GM23338 (cell line): Measurements from ENCODE around the gene GAK. TPM values are rescaled to one million over a fixed set of nuclear protein-coding genes. Genes with fewer than 3 reads are reported as not detected.

Source experiments
- ATAC-seq: fragments of 200-7000 bp; cut with Tn5 transposase; 3 replicates; pipeline ENCODE4 v1.9.1; 2020
- DNase-seq: peaks from one replicate; pipeline ENCODE4 v3.0.0-alpha.2; 2015; ENCODE audit warnings: low spot score
- H2AFZ ChIP-seq: fragments of 200-600 bp; sonication (generic); 2 replicates; pipeline ENCODE4 v1.8.0; 2016; ENCODE audit warnings: antibody characterized with exemption, mild to moderate bottlenecking, moderate library complexity
- H3F3A ChIP-seq: fragments of 200-600 bp; sonication (generic); replicated peaks from 2 replicates; pipeline ENCODE4 v1.8.0; 2017; ENCODE audit warnings: antibody characterized with exemption, mixed run types, low read depth
- H3K27ac ChIP-seq: fragments of 200-600 bp; sonication (generic); 2 replicates; pipeline ENCODE4 v1.6.1; 2016; ENCODE audit warnings: low read depth
- H3K27me3 ChIP-seq: fragments of 200-600 bp; sonication (generic); 2 replicates; pipeline ENCODE4 v1.8.0; 2016; ENCODE audit warnings: mild to moderate bottlenecking, mixed run types, moderate library complexity; ENCODE audit not compliant: insufficient read depth
- H3K36me3 ChIP-seq: fragments of 200-600 bp; sonication (generic); 2 replicates; pipeline ENCODE4 v1.8.0; 2016; ENCODE audit warnings: mild to moderate bottlenecking; ENCODE audit not compliant: insufficient read depth
- H3K4me1 ChIP-seq: fragments of 200-600 bp; sonication (generic); 2 replicates; pipeline ENCODE4 v1.8.0; 2016; ENCODE audit warnings: mild to moderate bottlenecking, moderate library complexity; ENCODE audit not compliant: insufficient read depth
- H3K4me2 ChIP-seq: fragments of 200-600 bp; sonication (generic); 2 replicates; pipeline ENCODE4 v1.7.1; 2017; ENCODE audit warnings: mixed run types
- H3K4me3 ChIP-seq: fragments of 200-600 bp; sonication (generic); 2 replicates; pipeline ENCODE4 v1.6.1; 2016; ENCODE audit warnings: mixed run types
- H3K79me2 ChIP-seq: fragments of 200-600 bp; sonication (generic); replicated peaks from 2 replicates; pipeline ENCODE4 v1.8.0; 2017; ENCODE audit warnings: mild to moderate bottlenecking; ENCODE audit not compliant: insufficient read depth
- H3K9me2 ChIP-seq: fragments of 200-600 bp; sonication (generic); 2 replicates; pipeline ENCODE4 v1.8.0; 2017; ENCODE audit not compliant: insufficient read depth
- H4K20me1 ChIP-seq: fragments of 200-600 bp; sonication (generic); replicated peaks from 2 replicates; pipeline ENCODE4 v1.8.0; 2017; ENCODE audit warnings: mild to moderate bottlenecking; ENCODE audit not compliant: insufficient read depth
- H3K27ac Mint-ChIP-seq: 2 replicates; pipeline ENCODE4 v1.8.0; 2020; ENCODE audit warnings: inconsistent platforms, mild to moderate bottlenecking, moderate library complexity, mixed read lengths
- H3K27me3 Mint-ChIP-seq: 3 replicates; pipeline ENCODE4 v1.8.0; 2022; ENCODE audit warnings: low read depth, mild to moderate bottlenecking, moderate library complexity, mixed read lengths, inconsistent platforms; ENCODE audit not compliant: insufficient read depth, poor library complexity
- H3K36me3 Mint-ChIP-seq: 3 replicates; pipeline ENCODE4 v1.8.0; 2021; ENCODE audit warnings: low read depth, mild to moderate bottlenecking, inconsistent platforms, moderate library complexity, mixed read lengths
- H3K4me1 Mint-ChIP-seq: 3 replicates; pipeline ENCODE4 v1.8.0; 2020; ENCODE audit warnings: mild to moderate bottlenecking, inconsistent platforms, mixed read lengths
- H3K4me3 Mint-ChIP-seq: 3 replicates; pipeline ENCODE4 v1.8.0; 2021; ENCODE audit warnings: moderate library complexity, mild to moderate bottlenecking, inconsistent platforms, mixed read lengths
- H3K9me3 Mint-ChIP-seq: 3 replicates; pipeline ENCODE4 v1.8.0; 2020; ENCODE audit warnings: moderate library complexity, mild to moderate bottlenecking, inconsistent platforms, mixed read lengths
- CREB1 ChIP-seq: fragments of 250-450 bp; sonication (Bioruptor Pico); IDR thresholded peaks from 2 replicates; pipeline ENCODE4 v1.5.0; 2020; ENCODE audit warnings: low read depth, mild to moderate bottlenecking, moderate library complexity
- EZH2 ChIP-seq: fragments of 200-600 bp; sonication (generic); IDR thresholded peaks from one replicate; pipeline ENCODE4 v1.8.0; 2017; ENCODE audit warnings: antibody characterized with exemption, mild to moderate bottlenecking, low read depth; ENCODE audit not compliant: unreplicated experiment
- EZH2phosphoT487 ChIP-seq: fragments of 200-600 bp; sonication (generic); IDR thresholded peaks from one replicate; pipeline ENCODE4 v1.8.1; 2018; ENCODE audit warnings: antibody characterized with exemption; ENCODE audit not compliant: unreplicated experiment
- JUNB ChIP-seq: IDR thresholded peaks from one replicate; pipeline ENCODE4 v1.6.1; 2016; ENCODE audit warnings: antibody characterized with exemption; ENCODE audit not compliant: unreplicated experiment
- NANOG ChIP-seq: IDR thresholded peaks from 2 replicates; pipeline ENCODE4 v1.6.1; 2016; ENCODE audit warnings: antibody characterized with exemption, borderline replicate concordance
- POLR2AphosphoS5 ChIP-seq: IDR thresholded peaks from 2 replicates; pipeline ENCODE4 v1.6.1; 2016; ENCODE audit warnings: antibody characterized with exemption, low read depth
- STAT1 ChIP-seq: IDR thresholded peaks from one replicate; pipeline ENCODE4 v1.6.1; 2016; ENCODE audit warnings: antibody characterized with exemption; ENCODE audit not compliant: unreplicated experiment
- ZNF114 ChIP-seq: fragments of 250-450 bp; sonication (Bioruptor Pico); IDR thresholded peaks from 2 replicates; pipeline ENCODE4 v1.5.0; 2020; ENCODE audit warnings: mild to moderate bottlenecking, moderate library complexity
- ZNF331 ChIP-seq: fragments of 250-450 bp; sonication (Bioruptor Pico); IDR thresholded peaks from 2 replicates; pipeline ENCODE4 v1.5.0; 2020; ENCODE audit warnings: low read depth, mild to moderate bottlenecking, moderate library complexity
- ZNF462 ChIP-seq: fragments of 250-450 bp; sonication (Bioruptor Pico); IDR thresholded peaks from 2 replicates; pipeline ENCODE4 v1.5.0; 2020; ENCODE audit warnings: mild to moderate bottlenecking, moderate library complexity
- polyA plus RNA-seq: library from polyadenylated mRNA; unstranded; fragments of >200 nt; fragmentation: Nextera tagmentation; extraction: Ambion mirVana; gene quantifications from 2 replicates; pipeline ENCODE4 v1.2.1, GENCODE V29; 2016
- total RNA-seq: library from RNA; depleted of rRNA; stranded (reverse); fragments of >200 nt; shearing (Covaris generic); gene quantifications from 2 replicates; pipeline ENCODE4 v1.2.3, GENCODE V29; 2014
- TF ChIP-seq, protein P1 (sequence below): IDR thresholded peaks from 2 replicates; pipeline ENCODE4 v1.6.1; 2016; ENCODE audit warnings: antibody characterized with exemption
- TF ChIP-seq, protein P2 (sequence below), 2 experiments: fragments of 200-600 bp in 1 of 2; sonication (generic) in 1 of 2; conservative IDR thresholded peaks; 2 replicates each; pipeline versions ENCODE4 v1.5.1 to v1.6.1; 2016 to 2017; ENCODE audit warnings: antibody characterized with exemption in 2 of 2, low read depth in 2 of 2, mild to moderate bottlenecking in 2 of 2, moderate library complexity in 1 of 2
- TF ChIP-seq, protein P3 (sequence below): IDR thresholded peaks from one replicate; pipeline ENCODE4 v1.6.1; 2018; ENCODE audit warnings: antibody characterized with exemption; ENCODE audit not compliant: unreplicated experiment

The GAK gene
- total and polyA plus RNA-seq, 2 experiments from 2014 or later: 48.5 to 124 TPM

- H3K27me3 Mint-ChIP-seq: peaks cover 5% of the 10 kb centered on the region
- peaks cover 34% of the 10 kb centered on the region for H3K36me3 Mint-ChIP-seq
- H3K9me2 ChIP-seq: no peaks in the 10 kb centered on the region
These were observed 56.2 kb downstream of the GAK start for GRCh38 chr4:875818-876423.

More at GRCh38 chr4:875818-876423, 56.2 kb downstream of the GAK start:
- Mint-ChIP-seq H3K4me1 (no peaks in the 10 kb centered on the region; the same call in 2 of the 3 replicates), H3K9me3 (no peaks in the 10 kb centered on the region), H3K27ac (no peak overlapping the region), H3K4me3 (no peak overlapping the region)
- H3K27ac ChIP-seq: no peak overlapping the region
- no peak overlapping the region for H3K4me3 ChIP-seq
- H3K36me3 ChIP-seq: no peaks in the 10 kb centered on the region
- H3K79me2 ChIP-seq: no peaks in the 10 kb centered on the region
- H4K20me1 ChIP-seq: peaks cover 3% of the 10 kb centered on the region; the same call in 1 of the 2 replicates
- H3K4me2 ChIP-seq: no peak overlapping the region
- no peaks in the 10 kb centered on the region for H3K4me1 ChIP-seq
- H2AFZ ChIP-seq: no peak overlapping the region
- no peak for ATAC-seq
- no peaks in the 10 kb centered on the region for H3K27me3 ChIP-seq
- no peaks in the 10 kb centered on the region for H3F3A ChIP-seq
- TF ChIP-seq JUNB (no peak), EZH2phosphoT487 (no peak), STAT1 (no peak), ZNF462 (CRISPR knock-in tag) (no peak), ZNF331 (CRISPR knock-in tag) (no peak), EZH2 (no peak), NANOG (no peak), ZNF114 (CRISPR knock-in tag) (no peak), POLR2AphosphoS5 (no peak), CREB1 (no peak)
- TF ChIP-seq, protein P1, sequence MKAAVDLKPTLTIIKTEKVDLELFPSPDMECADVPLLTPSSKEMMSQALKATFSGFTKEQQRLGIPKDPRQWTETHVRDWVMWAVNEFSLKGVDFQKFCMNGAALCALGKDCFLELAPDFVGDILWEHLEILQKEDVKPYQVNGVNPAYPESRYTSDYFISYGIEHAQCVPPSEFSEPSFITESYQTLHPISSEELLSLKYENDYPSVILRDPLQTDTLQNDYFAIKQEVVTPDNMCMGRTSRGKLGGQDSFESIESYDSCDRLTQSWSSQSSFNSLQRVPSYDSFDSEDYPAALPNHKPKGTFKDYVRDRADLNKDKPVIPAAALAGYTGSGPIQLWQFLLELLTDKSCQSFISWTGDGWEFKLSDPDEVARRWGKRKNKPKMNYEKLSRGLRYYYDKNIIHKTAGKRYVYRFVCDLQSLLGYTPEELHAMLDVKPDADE: no peak
- TF ChIP-seq, protein P2, sequence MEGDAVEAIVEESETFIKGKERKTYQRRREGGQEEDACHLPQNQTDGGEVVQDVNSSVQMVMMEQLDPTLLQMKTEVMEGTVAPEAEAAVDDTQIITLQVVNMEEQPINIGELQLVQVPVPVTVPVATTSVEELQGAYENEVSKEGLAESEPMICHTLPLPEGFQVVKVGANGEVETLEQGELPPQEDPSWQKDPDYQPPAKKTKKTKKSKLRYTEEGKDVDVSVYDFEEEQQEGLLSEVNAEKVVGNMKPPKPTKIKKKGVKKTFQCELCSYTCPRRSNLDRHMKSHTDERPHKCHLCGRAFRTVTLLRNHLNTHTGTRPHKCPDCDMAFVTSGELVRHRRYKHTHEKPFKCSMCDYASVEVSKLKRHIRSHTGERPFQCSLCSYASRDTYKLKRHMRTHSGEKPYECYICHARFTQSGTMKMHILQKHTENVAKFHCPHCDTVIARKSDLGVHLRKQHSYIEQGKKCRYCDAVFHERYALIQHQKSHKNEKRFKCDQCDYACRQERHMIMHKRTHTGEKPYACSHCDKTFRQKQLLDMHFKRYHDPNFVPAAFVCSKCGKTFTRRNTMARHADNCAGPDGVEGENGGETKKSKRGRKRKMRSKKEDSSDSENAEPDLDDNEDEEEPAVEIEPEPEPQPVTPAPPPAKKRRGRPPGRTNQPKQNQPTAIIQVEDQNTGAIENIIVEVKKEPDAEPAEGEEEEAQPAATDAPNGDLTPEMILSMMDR (conservative IDR thresholded peaks at IDR 0.05; ENCODE audit: low read depth in 2 of 2): no peak
- TF ChIP-seq, protein P3, sequence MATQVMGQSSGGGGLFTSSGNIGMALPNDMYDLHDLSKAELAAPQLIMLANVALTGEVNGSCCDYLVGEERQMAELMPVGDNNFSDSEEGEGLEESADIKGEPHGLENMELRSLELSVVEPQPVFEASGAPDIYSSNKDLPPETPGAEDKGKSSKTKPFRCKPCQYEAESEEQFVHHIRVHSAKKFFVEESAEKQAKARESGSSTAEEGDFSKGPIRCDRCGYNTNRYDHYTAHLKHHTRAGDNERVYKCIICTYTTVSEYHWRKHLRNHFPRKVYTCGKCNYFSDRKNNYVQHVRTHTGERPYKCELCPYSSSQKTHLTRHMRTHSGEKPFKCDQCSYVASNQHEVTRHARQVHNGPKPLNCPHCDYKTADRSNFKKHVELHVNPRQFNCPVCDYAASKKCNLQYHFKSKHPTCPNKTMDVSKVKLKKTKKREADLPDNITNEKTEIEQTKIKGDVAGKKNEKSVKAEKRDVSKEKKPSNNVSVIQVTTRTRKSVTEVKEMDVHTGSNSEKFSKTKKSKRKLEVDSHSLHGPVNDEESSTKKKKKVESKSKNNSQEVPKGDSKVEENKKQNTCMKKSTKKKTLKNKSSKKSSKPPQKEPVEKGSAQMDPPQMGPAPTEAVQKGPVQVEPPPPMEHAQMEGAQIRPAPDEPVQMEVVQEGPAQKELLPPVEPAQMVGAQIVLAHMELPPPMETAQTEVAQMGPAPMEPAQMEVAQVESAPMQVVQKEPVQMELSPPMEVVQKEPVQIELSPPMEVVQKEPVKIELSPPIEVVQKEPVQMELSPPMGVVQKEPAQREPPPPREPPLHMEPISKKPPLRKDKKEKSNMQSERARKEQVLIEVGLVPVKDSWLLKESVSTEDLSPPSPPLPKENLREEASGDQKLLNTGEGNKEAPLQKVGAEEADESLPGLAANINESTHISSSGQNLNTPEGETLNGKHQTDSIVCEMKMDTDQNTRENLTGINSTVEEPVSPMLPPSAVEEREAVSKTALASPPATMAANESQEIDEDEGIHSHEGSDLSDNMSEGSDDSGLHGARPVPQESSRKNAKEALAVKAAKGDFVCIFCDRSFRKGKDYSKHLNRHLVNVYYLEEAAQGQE: no peak
- DNase-seq: no peak
